Stomach (tissue), 9 donors: ENCODE results near the gene SNTN. TPM values are rescaled to one million over a fixed set of nuclear protein-coding genes. Genes with fewer than 3 reads are reported as not detected.

Experiments
- DNase-seq, 2 donors: peaks; one replicate each; pipeline versions ENCODE4 v3.0.0 to v3.0.0-alpha.2; 2013 to 2019
- H3K27ac ChIP-seq, 5 donors: fragments of 200-600 bp in 4 of 5; sonication (generic) in 4 of 5; one replicate each; pipeline ENCODE4 v1.5.1; 2013 to 2019; ENCODE audit warnings: mild to moderate bottlenecking in 1 of 5, moderate library complexity in 1 of 5
- H3K27me3 ChIP-seq, 3 donors: fragments of 200-600 bp; sonication (generic); one replicate each; pipeline ENCODE4 v1.5.1; 2017 to 2019; ENCODE audit warnings: mixed run types in 1 of 3
- H3K36me3 ChIP-seq, 4 donors: fragments of 200-600 bp; sonication (generic); 1 replicate in 3 of 4; 2 replicates in 1 of 4; pipeline ENCODE4 v1.5.1; 2016 to 2019
- H3K4me1 ChIP-seq, 4 donors: fragments of 200-600 bp; sonication (generic); one replicate each; pipeline ENCODE4 v1.5.1; 2016 to 2019
- H3K4me3 ChIP-seq, 4 donors: fragments of 200-600 bp; sonication (generic) in 3 of 4; one replicate each; pipeline ENCODE4 v1.5.1; 2016 to 2019; ENCODE audit warnings: mild to moderate bottlenecking in 1 of 4
- H3K9me3 ChIP-seq, 4 donors: fragments of 200-600 bp; sonication (generic); one replicate each; pipeline ENCODE4 v1.5.1; 2016 to 2019
- CTCF ChIP-seq, 7 experiments: fragments of 450-650 bp in 4 of 7; fragments of 200-600 bp in 3 of 7; sonication (generic) in 3 of 7; IDR thresholded peaks; one replicate each; pipeline ENCODE4 v1.5.1; 2016 to 2019; ENCODE audit warnings: antibody characterized with exemption in 7 of 7, control low read depth in 2 of 7, mild to moderate bottlenecking in 1 of 7
- EP300 ChIP-seq: sonication (generic); formaldehyde crosslinking; IDR thresholded peaks from one replicate; pipeline ENCODE4 v1.6.1; 2017; ENCODE audit warnings: antibody characterized with exemption
- POLR2A ChIP-seq, 4 donors: fragments of 450-650 bp; IDR thresholded peaks; one replicate each; pipeline ENCODE4 v1.6.1; 2016; ENCODE audit warnings: antibody characterized with exemption in 4 of 4, control low read depth in 2 of 4, mild to moderate bottlenecking in 1 of 4, moderate library complexity in 1 of 4
- POLR2AphosphoS5 ChIP-seq, 3 donors: sonication (generic); formaldehyde crosslinking; IDR thresholded peaks; one replicate each; pipeline ENCODE4 v1.6.1; 2016; ENCODE audit warnings: antibody characterized with exemption in 3 of 3
- WGBS, 5 donors: extraction: QIAGEN DNeasy Blood & Tissue Kit in 3 of 5; methylation state at CpG; one replicate each; pipeline versions ENCODE4 v1.1.5 to v1.1.7; 2013 to 2018; 5-methylcytosine and 5-hydroxymethylcytosine counted together
- intact Hi-C: fragments of 100-400 bp; cut with DNase I; formaldehyde crosslinking; loops from one replicate; pipeline ENCODE4 v1.15.1; 2023; ENCODE audit warnings: low total_unique reads
- polyA plus RNA-seq, 3 donors: library from polyadenylated mRNA; stranded (reverse); fragments of 200-250 nt; gene quantifications; one replicate each; pipeline ENCODE4 v1.2.3, GENCODE V29; 2013
- total RNA-seq, 5 donors: library from RNA; depleted of rRNA; stranded (reverse); fragments of >200 nt; gene quantifications; one replicate each; pipeline versions ENCODE4 v1.1.0 to v1.2.3, GENCODE V29; 2014 to 2016
- donor health status: healthy with polysubstance abuse.
- donor health status: Bipolar disorder and iron deficiency.
- donor health status: healthy.

SNTN gene
- total and polyA plus RNA-seq, 8 donors: not detected

DNA sequence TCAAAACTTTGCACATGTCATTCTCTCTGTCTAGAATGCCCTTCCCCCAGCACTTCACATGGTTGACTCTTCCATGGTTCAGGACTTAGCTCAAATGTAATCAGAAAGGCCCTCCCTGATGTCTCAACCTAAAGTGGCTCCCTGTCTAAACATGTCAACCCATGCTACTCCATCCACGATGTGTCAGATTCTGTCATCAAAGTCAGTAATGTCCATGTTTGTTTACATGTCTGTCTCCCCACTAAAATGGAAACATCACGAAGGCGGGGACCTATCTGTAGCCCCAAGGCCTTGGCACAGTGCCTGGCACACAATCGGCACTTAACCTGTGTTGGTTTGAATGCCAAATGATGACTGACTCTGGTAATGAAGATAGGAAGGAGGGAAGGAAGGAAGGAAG, 20.8 kb upstream of the SNTN start:
- H3K36me3 ChIP-seq: no peaks in the 10 kb centered on the region
- no peaks in the 10 kb centered on the region for H3K27me3 ChIP-seq
- DNase-seq: no peak
- H3K27ac ChIP-seq: no peak overlapping the region
- 76 to 87% (median 84%) methylated on average over 4 of the region's 4 CpGs for WGBS, 5 donors
- intact Hi-C loops: no loop called here
- no peak overlapping the region for H3K4me3 ChIP-seq
- H3K4me1 ChIP-seq: no peaks in the 10 kb centered on the region
- H3K9me3 ChIP-seq: no peaks in the 10 kb centered on the region
- TF ChIP-seq POLR2AphosphoS5 (IDR thresholded peaks at IDR 0.05) (no peak), POLR2A (IDR thresholded peaks at IDR 0.05) (no peak), CTCF (IDR thresholded peaks at IDR 0.05) (no peak), EP300 (no peak)

- DNase-seq: no peak
- intact Hi-C loops: no loop called here
- Histone ChIP-seq H3K4me1 (no peaks in the 10 kb centered on the region), H3K27me3 (no peaks in the 10 kb centered on the region), H3K9me3 (no peaks in the 10 kb centered on the region), H3K36me3 (no peaks in the 10 kb centered on the region), H3K4me3 (no peak overlapping the region), H3K27ac (no peak overlapping the region)
- 90 to 92% (median 91%) methylated on average over 3 of the region's 3 CpGs for WGBS, 5 donors
- TF ChIP-seq POLR2AphosphoS5 (IDR thresholded peaks at IDR 0.05) (no peak), POLR2A (IDR thresholded peaks at IDR 0.05) (no peak), EP300 (no peak), CTCF (IDR thresholded peaks at IDR 0.05) (no peak)
These were observed 17.3 kb upstream of the SNTN start for GRCh38 chr3:63635186-63635585.

DNA sequence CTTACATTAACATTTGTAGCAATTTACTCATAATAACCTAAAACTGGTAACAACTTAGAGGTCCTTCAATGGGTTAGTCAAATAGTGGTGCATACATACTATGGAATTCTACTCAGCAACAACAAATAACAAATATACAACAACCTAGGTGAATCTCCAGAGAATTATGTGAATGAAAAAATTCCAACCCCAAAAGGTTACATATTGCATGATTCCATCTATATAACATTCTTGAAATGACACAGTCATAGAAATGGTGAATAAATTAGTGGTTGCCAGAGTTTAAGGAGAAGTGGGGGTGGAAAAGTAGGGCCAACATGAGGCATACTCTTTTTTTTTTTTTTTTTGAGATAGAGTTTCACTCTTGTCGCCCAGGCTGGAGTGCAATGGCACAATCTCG, 12.7 kb upstream of the SNTN start:
- H3K36me3 ChIP-seq: no peaks in the 10 kb centered on the region
- H3K27me3 ChIP-seq: no peaks in the 10 kb centered on the region
- no peak overlapping the region for H3K4me3 ChIP-seq
- H3K27ac ChIP-seq: no peak overlapping the region
- H3K9me3 ChIP-seq: peaks cover 0 to 4% (median 0%) of the 10 kb centered on the region in 4 donors
- H3K4me1 ChIP-seq: no peaks in the 10 kb centered on the region
- TF ChIP-seq EP300 (no peak), POLR2AphosphoS5 (IDR thresholded peaks at IDR 0.05) (no peak), CTCF (IDR thresholded peaks at IDR 0.05) (no peak), POLR2A (IDR thresholded peaks at IDR 0.05) (no peak)
- no peak for DNase-seq
- WGBS, 5 donors: 82 to 100% (median 85%) methylated on average over 2 of the region's 2 CpGs
- intact Hi-C loops: no loop called here

- H3K9me3 ChIP-seq: peaks cover 0 to 9% (median 0%) of the 10 kb centered on the region in 4 donors
- no peak overlapping the region for H3K4me3 ChIP-seq
- intact Hi-C loops: no loop called here
- H3K27ac ChIP-seq: no peak overlapping the region
- WGBS, 5 donors: 44 to 89% (median 76%) methylated on average over 1 of the region's 1 CpG
- H3K27me3 ChIP-seq: no peaks in the 10 kb centered on the region
- H3K36me3 ChIP-seq: no peaks in the 10 kb centered on the region
- DNase-seq: no peak
- no peaks in the 10 kb centered on the region for H3K4me1 ChIP-seq
- no peak for TF ChIP-seq POLR2AphosphoS5 (IDR thresholded peaks at IDR 0.05)
- TF ChIP-seq EP300: no peak
- no peak for TF ChIP-seq POLR2A (IDR thresholded peaks at IDR 0.05)
- no peak for TF ChIP-seq CTCF (IDR thresholded peaks at IDR 0.05)
These were observed 10.0 kb upstream of the SNTN start for GRCh38 chr3:63642488-63642887.
